Subcutaneous adipose tissue (tissue), 4 donors: ENCODE measurements around the gene EXD3. TPM values are rescaled to one million over a fixed set of nuclear protein-coding genes. Genes with fewer than 3 reads are reported as not detected.

Experiments used
- total RNA-seq, 4 donors: library from RNA; depleted of rRNA; stranded (reverse); fragments of >200 nt; gene quantifications; one replicate each; pipeline ENCODE4 v1.1.0, GENCODE V29; 2016
- TF ChIP-seq, protein P1 (sequence below): fragments of 450-650 bp; IDR thresholded peaks from one replicate; pipeline ENCODE4 v1.5.1; 2016; ENCODE audit warnings: low read depth, mild to moderate bottlenecking, control low read depth, antibody characterized with exemption, moderate library complexity

Gene EXD3
- total RNA-seq, 4 donors from 2014 or later = 7.5 to 44.6 (median 10.5) TPM

DNA sequence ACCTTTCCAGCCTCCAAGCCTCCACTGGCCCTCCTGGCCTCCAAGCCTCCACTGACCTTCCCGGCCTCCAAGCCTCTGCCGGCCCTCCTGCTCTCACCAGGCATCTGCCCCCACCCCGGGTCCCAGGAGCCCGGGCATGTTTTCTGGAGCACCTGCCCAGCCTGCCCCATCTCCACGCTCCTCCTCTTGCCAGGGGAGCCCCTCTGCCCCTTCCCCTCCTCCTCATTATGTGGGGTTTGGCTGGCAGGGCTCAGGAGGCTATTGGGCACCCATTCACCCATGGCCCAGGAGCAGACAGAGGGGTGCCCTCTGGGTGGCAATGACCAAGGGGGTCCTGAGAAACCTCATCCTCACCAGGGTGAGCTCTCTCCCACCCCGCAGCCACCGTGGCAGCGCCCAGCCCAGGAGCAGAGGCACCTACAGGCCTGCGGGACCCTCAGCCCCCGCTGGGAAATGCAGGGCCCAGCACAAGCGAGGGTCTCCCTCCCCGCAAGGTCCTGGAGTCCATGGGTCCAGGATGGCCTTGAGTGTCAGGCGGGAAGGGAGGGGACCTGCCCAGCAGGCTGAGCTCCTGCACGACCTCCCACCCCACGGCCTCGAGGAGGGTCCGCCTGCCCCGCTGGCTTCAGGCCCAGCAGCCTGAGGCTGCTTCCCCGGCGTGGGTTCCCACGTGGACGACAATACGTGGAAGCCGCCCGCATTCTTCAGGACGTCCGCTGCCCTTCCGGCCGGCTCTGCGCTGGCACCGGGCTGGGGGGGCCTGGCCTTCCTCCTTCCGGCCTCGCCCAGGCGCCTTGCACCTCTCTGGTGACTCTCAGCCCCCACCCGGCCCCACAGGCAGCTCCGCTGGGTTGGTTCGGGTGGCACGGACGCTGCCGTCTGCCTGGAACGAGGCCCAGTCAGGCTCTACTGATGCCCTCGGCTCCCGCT is 69.5 kb downstream of the EXD3 start:
- TF ChIP-seq, protein P1, sequence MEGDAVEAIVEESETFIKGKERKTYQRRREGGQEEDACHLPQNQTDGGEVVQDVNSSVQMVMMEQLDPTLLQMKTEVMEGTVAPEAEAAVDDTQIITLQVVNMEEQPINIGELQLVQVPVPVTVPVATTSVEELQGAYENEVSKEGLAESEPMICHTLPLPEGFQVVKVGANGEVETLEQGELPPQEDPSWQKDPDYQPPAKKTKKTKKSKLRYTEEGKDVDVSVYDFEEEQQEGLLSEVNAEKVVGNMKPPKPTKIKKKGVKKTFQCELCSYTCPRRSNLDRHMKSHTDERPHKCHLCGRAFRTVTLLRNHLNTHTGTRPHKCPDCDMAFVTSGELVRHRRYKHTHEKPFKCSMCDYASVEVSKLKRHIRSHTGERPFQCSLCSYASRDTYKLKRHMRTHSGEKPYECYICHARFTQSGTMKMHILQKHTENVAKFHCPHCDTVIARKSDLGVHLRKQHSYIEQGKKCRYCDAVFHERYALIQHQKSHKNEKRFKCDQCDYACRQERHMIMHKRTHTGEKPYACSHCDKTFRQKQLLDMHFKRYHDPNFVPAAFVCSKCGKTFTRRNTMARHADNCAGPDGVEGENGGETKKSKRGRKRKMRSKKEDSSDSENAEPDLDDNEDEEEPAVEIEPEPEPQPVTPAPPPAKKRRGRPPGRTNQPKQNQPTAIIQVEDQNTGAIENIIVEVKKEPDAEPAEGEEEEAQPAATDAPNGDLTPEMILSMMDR = no peak

DNA sequence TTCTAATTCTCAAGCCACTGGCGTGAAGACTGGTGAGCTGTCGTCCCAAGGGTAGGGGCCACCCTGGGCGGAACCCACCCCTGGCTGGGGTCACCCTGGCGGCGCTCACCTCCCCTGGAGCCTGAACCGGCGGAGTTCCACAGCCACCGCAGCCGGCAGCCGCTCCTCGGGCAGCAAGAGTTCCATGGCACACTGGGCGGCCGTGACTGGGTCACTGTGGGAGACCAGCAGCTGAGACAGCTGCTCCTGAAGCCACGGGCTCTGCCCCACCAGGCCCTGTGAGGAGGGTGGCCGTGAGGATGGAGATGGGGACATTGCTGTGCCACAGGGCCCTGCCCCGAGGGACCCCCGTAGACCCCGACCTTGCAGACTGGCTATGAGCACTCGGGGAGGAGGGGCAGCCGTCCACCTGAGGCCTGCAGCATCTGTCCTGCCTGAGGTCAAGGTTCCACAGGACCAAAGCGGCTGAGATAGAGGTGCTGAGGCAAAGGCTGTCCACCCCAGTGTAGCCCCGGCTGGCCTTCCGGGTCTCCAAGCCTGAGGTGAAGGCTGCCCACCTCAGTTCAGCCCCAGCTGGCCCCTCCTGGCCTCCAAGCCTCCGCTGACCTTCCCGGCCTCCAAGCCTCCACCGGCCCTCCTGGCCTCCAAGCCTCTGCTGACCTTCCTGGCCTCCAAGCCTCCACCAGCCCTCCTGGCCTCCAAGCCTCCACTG is 70.3 kb downstream of the EXD3 start:
- TF ChIP-seq, protein P1 = no peak

DNA sequence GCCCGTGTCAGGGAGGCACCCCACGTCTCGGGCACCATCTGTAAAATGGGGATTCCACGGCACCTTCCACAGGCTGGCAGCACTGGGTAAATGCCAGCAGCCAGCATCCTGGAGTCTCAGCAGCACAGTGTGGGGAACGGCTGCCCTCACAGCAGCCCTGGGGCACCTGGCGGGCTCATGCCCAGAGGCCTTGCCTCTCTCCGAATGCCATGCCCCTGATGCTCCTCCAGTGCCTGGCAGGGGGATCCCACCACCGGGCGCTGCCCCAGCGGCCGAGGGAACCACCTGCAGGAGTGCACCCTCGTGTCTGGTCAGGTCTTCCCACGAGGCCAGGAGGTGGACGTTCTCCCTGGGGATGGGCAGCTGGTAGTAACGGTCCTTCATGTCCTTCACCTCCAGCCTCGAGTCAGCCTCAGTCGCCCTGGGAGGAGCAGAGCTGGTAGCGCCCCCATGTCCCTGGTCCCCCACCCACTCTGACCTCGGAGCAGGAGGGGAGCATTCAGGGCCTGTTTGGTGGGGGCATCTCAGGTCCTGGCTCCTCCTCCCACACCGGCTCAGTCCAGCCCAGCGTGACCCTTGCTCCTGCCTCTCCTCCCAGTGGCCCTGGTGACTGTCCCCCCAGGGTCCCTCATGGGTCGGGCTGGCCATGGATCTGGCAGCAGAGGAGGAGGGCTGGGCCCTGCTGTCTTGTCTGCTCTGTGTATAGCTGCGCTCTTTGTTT is 71.0 kb downstream of the EXD3 start:
- TF ChIP-seq, protein P1 = no peak

DNA sequence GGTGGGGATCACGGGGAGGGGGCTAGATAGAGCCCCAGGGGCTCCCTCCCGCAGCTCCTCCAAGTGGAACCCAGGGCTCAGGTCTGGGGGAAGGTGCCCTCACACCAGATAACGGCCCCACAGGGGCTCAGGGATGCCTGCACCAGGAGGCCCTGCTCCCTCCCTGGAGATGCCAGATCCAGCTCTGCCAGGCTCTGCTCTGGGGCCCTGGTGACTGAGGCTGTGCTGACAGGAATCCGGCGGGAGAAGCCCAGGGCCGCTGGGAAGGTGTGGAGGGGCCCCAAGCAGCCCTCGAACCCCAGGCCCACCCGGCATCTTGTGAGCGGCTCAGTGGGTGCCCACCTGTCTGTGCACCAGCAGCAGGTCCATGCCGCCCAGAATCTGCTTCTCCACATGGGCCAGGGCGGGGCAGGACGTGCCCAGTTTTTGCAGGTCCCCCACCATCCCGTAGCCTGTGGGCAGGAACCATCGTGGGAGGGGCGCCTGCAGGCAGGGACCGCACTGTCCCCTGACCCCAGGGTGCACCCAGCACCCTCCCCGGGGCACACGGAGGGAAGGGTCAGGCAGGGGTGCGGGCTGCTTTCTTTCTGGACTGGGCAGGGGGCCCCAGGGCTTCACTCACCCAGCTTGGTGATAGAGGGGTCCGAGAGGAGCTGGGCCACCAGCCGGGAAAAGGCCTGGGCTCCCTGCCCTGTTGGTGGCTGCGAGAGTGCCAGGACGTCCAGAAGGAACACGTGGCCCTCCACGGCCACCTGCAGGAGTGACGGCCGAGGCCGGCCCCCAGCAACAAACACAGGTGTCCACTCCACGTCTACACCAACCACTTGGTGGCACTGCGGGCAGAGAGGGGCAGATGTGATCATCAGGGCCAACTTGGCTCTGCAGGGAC is 72.0 kb downstream of the EXD3 start:
- TF ChIP-seq, protein P1 = no peak

DNA sequence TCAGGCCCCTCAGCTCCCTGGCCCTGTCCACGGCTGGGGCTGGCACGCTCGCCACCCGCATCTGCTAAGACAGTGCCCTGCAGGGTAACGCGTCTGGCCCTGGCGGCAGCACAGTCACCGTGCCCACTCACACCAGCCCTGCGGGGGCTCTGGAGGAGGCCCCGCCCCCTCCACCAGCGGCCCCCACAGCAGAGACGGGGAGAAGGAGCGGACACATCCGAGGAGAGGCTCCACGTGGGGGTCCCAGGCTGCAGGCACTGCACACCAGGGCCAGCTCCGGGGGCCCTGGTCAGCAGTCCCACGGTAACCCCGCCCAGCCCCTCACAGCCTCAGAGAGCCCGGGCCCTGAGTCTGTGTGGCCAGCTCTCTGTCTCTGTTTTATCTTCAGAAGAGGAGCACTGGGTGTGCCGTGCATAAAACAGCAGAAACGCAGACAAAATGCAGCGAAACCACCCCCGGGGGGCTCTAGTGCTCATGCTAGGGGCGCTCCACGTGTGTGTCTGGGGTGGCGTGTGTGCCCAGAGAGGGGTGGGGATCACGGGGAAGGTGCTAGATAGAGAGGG is 73.4 kb downstream of the EXD3 start:
- TF ChIP-seq, protein P1 = no peak

DNA sequence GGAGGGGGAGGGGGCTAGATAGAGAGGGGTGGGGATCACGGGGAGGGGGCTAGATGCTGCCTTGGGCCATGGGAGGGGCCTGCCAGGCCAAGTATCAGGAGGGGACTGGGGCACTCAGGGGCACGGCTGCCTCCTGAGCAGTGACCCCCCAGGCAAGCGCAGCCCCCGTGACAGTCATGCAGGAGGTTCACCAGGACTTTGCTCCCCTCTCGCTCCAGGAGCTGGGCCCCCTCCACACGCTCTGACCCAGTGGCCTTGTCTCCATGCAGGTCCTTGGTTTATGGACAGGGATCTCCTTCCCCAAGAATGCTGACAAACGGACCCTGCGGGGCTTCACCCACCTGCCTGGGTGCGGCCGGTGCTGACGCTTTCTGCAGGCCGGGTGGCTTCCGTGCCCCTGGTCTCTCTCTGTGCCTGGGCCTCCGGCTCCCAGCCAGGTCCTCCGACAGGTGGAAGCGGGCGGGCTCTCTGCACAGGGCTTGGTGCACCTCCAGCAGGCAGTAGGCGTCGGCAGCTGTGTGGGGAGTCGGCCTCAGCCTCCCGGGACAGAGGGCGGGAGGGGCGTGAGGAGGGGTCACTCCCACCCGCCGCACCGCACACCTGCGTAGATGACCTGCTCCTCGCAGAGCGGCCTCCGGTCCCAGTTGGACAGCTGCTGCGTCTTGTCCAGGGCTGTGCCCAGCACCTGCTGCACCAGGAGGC is 74.0 kb downstream of the EXD3 start:
- TF ChIP-seq, protein P1 = no peak
